CD4-positive, alpha-beta T cell (primary cell): ENCODE results near the gene WWOX. TPM values are rescaled to one million over a fixed set of nuclear protein-coding genes. Genes with fewer than 3 reads are reported as not detected.

Experiments
- ATAC-seq: fragments of 200-7000 bp; cut with Tn5 transposase; one replicate; pipeline ENCODE4 v1.10.0; 2022; ENCODE audit warnings: mild to moderate bottlenecking; ENCODE audit not compliant: poor library complexity
- CTCF ChIA-PET: fragments of 350-600 bp; sonication (Branson Sonifier 250); formaldehyde crosslinking; loops from one replicate; lab custom pipeline; 2021; ENCODE audit warnings: antibody characterized with exemption, inconsistent platforms; lab: Charles Lee
- POLR2A ChIA-PET: fragments of 350-600 bp; sonication (Branson Sonifier 250); formaldehyde crosslinking; loops from one replicate; lab custom pipeline; 2021; ENCODE audit warnings: antibody characterized with exemption, inconsistent platforms; lab: Charles Lee
- DNase-seq, 14 experiments: peaks; one replicate each; pipeline ENCODE4 v3.0.0-alpha.2; 2013 to 2020; ENCODE audit warnings: mixed read lengths in 2 of 14
- H3K27ac ChIP-seq, 2 donors: one replicate each; pipeline versions ENCODE4 v1.5.1 to v1.7.0; 2013; ENCODE audit warnings: low read length in 2 of 2, low read depth in 1 of 2, mild to moderate bottlenecking in 1 of 2
- H3K27me3 ChIP-seq, 2 experiments: 1 replicate in 1 of 2; 2 replicates in 1 of 2; pipeline versions ENCODE4 v1.6.1 to v1.7.0; 2013; ENCODE audit warnings: low read length in 2 of 2, control low read depth in 1 of 2, mild to moderate bottlenecking in 1 of 2, moderate library complexity in 1 of 2; ENCODE audit not compliant: insufficient read depth in 2 of 2, control insufficient read depth in 1 of 2
- H3K36me3 ChIP-seq: one replicate; pipeline ENCODE4 v1.6.1; 2013; ENCODE audit warnings: low read length, control low read depth; ENCODE audit not compliant: insufficient read depth
- H3K4me1 ChIP-seq: one replicate; pipeline ENCODE4 v1.6.1; 2013; ENCODE audit warnings: low read length, control low read depth; ENCODE audit not compliant: insufficient read depth
- H3K4me3 ChIP-seq: one replicate; pipeline ENCODE4 v1.5.1; 2013; ENCODE audit warnings: mild to moderate bottlenecking, low read length, moderate library complexity
- H3K9me3 ChIP-seq, 2 experiments: 1 replicate in 1 of 2; 2 replicates in 1 of 2; pipeline versions ENCODE4 v1.6.1 to v1.7.0; 2013; ENCODE audit warnings: low read length in 2 of 2, mild to moderate bottlenecking in 2 of 2, control low read depth in 1 of 2, moderate library complexity in 1 of 2; ENCODE audit not compliant: control insufficient read depth in 1 of 2, insufficient read depth in 1 of 2
- H3K27ac Mint-ChIP-seq: one replicate; pipeline ENCODE4 v1.8.0; 2020; ENCODE audit warnings: mixed read lengths
- H3K27me3 Mint-ChIP-seq: one replicate; pipeline ENCODE4 v1.8.0; 2021; ENCODE audit warnings: mixed read lengths
- H3K36me3 Mint-ChIP-seq: one replicate; pipeline ENCODE4 v1.8.0; 2021; ENCODE audit warnings: low read depth, mixed read lengths
- H3K4me1 Mint-ChIP-seq: one replicate; pipeline ENCODE4 v1.8.0; 2021; ENCODE audit warnings: low read depth, mixed read lengths
- H3K4me3 Mint-ChIP-seq: one replicate; pipeline ENCODE4 v1.8.0; 2020; ENCODE audit warnings: mild to moderate bottlenecking, mixed read lengths
- H3K9me3 Mint-ChIP-seq: one replicate; pipeline ENCODE4 v1.8.0; 2020; ENCODE audit warnings: mixed read lengths
- intact Hi-C, 2 experiments: fragments of 100-400 bp; cut with DNase I in 1 of 2; cut with micrococcal nuclease in 1 of 2; formaldehyde crosslinking; loops; one replicate each; pipeline versions ENCODE4 v1.15.1 to v1.9.0; 2023 to 2025; cut with DNase I, micrococcal nuclease
- total RNA-seq, 174 experiments: library from RNA in 2 of 174; stranded (reverse) in 2 of 174; gene quantifications; one replicate each; pipeline ENCODE4 v1.2.3 and lab custom pipeline; 2021 to 2026
- TF ChIP-seq, protein P1 (sequence below): fragments of 200-600 bp; IDR thresholded peaks from one replicate; pipeline ENCODE4 v1.8.0; 2022; ENCODE audit warnings: antibody characterized with exemption, mild to moderate bottlenecking

Gene WWOX
- total RNA-seq, 2 experiments from 2014 or later = 19.3 to 21.7 TPM

GRCh38 chr16:78192734-78193488 is 93.5 kb downstream of the WWOX start:
- intact Hi-C loops = no loop called here
- Mint-ChIP-seq H3K27ac (no peak overlapping the region), H3K4me3 (no peak overlapping the region), H3K9me3 (peaks cover 1% of the 10 kb centered on the region), H3K4me1 (no peaks in the 10 kb centered on the region), H3K36me3 (peaks cover 7% of the 10 kb centered on the region), H3K27me3 (no peaks in the 10 kb centered on the region)
- no peak overlapping the region for H3K4me3 ChIP-seq
- CTCF ChIA-PET = no interaction called here
- no peaks in the 10 kb centered on the region for H3K36me3 ChIP-seq
- peaks cover 0 to 4% of the 10 kb centered on the region in 2 experiments for H3K9me3 ChIP-seq
- H3K27me3 ChIP-seq = no peaks in the 10 kb centered on the region
- DNase-seq (no peak), ATAC-seq (no peak)
- no peaks in the 10 kb centered on the region for H3K4me1 ChIP-seq
- TF ChIP-seq, protein P1, sequence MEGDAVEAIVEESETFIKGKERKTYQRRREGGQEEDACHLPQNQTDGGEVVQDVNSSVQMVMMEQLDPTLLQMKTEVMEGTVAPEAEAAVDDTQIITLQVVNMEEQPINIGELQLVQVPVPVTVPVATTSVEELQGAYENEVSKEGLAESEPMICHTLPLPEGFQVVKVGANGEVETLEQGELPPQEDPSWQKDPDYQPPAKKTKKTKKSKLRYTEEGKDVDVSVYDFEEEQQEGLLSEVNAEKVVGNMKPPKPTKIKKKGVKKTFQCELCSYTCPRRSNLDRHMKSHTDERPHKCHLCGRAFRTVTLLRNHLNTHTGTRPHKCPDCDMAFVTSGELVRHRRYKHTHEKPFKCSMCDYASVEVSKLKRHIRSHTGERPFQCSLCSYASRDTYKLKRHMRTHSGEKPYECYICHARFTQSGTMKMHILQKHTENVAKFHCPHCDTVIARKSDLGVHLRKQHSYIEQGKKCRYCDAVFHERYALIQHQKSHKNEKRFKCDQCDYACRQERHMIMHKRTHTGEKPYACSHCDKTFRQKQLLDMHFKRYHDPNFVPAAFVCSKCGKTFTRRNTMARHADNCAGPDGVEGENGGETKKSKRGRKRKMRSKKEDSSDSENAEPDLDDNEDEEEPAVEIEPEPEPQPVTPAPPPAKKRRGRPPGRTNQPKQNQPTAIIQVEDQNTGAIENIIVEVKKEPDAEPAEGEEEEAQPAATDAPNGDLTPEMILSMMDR = no peak
- POLR2A ChIA-PET = no interaction called here
- no peak overlapping the region for H3K27ac ChIP-seq

- ChIA-PET CTCF (no interaction called here), POLR2A (no interaction called here)
- no peaks in the 10 kb centered on the region for H3K27me3 Mint-ChIP-seq
- H3K36me3 Mint-ChIP-seq = peaks cover 7% of the 10 kb centered on the region
- H3K4me1 ChIP-seq = no peaks in the 10 kb centered on the region
- intact Hi-C loops = no loop called here
- no peak for DNase-seq
- no peaks in the 10 kb centered on the region for H3K4me1 Mint-ChIP-seq
- no peaks in the 10 kb centered on the region for H3K27me3 ChIP-seq
- no peak for ATAC-seq
- TF ChIP-seq, protein P1 = no peak
- no peak overlapping the region for H3K4me3 Mint-ChIP-seq
- H3K27ac Mint-ChIP-seq = no peak overlapping the region
- H3K4me3 ChIP-seq = no peak overlapping the region
- no peaks in the 10 kb centered on the region for H3K9me3 ChIP-seq
- no peaks in the 10 kb centered on the region for H3K36me3 ChIP-seq
- H3K27ac ChIP-seq = no peak overlapping the region
- H3K9me3 Mint-ChIP-seq = no peaks in the 10 kb centered on the region
Observed at GRCh38 chr16:78194948-78195347, 95.5 kb downstream of the WWOX start.

- Histone ChIP-seq H3K4me3 (no peak overlapping the region), H3K27me3 (no peaks in the 10 kb centered on the region), H3K4me1 (no peaks in the 10 kb centered on the region), H3K9me3 (no peaks in the 10 kb centered on the region), H3K36me3 (no peaks in the 10 kb centered on the region), H3K27ac (no peak overlapping the region)
- CTCF ChIA-PET = no interaction called here
- POLR2A ChIA-PET = no interaction called here
- Mint-ChIP-seq H3K4me3 (no peak overlapping the region), H3K4me1 (no peaks in the 10 kb centered on the region), H3K27me3 (no peaks in the 10 kb centered on the region), H3K36me3 (peaks cover 7% of the 10 kb centered on the region), H3K27ac (no peak overlapping the region), H3K9me3 (no peaks in the 10 kb centered on the region)
- DNase-seq = no peak
- TF ChIP-seq, protein P1 = no peak
- intact Hi-C loops = no loop called here
- no peak for ATAC-seq
Observed at GRCh38 chr16:78195797-78196196, 96.3 kb downstream of the WWOX start.
